Activated T-cell treated with anti-CD3 and anti-CD28 coated beads, Interleukin-2, amount 50 U/mL, for 72 hours (primary cell): ENCODE data around the gene DNLZ. TPM values are rescaled to one million over a fixed set of nuclear protein-coding genes. Genes with fewer than 3 reads are reported as not detected.

Experiments used
- ATAC-seq, 2 donors: fragments of 150-1000 bp; cut with Tn5 transposase; replicated peaks in 1 of 2; 2 replicates each; pipeline ENCODE4 v1.10.0; 2021; ENCODE audit warnings: moderate library complexity in 2 of 2, mild to moderate bottlenecking in 1 of 2
- DNase-seq, 2 donors: peaks; one replicate each; pipeline ENCODE4 v3.0.0; 2021 to 2022; ENCODE audit warnings: mixed read lengths in 1 of 2
- H3K27ac Mint-ChIP-seq: one replicate; pipeline ENCODE4 v1.8.0; 2022; ENCODE audit warnings: mild to moderate bottlenecking, moderate library complexity, mixed read lengths
- H3K27me3 Mint-ChIP-seq: one replicate; pipeline ENCODE4 v1.8.0; 2022; ENCODE audit warnings: low read depth, mixed read lengths
- H3K36me3 Mint-ChIP-seq, 2 donors: one replicate each; pipeline ENCODE4 v1.8.0; 2022; ENCODE audit warnings: mixed read lengths in 2 of 2, mild to moderate bottlenecking in 1 of 2; ENCODE audit not compliant: insufficient read depth in 2 of 2
- H3K4me1 Mint-ChIP-seq: one replicate; pipeline ENCODE4 v1.8.0; 2022; ENCODE audit warnings: low read depth, mixed read lengths
- H3K4me3 Mint-ChIP-seq, 2 donors: one replicate each; pipeline ENCODE4 v1.8.0; 2022; ENCODE audit warnings: mild to moderate bottlenecking in 2 of 2, mixed read lengths in 2 of 2, moderate library complexity in 2 of 2
- H3K9me3 Mint-ChIP-seq, 2 donors: one replicate each; pipeline ENCODE4 v1.8.0; 2022; ENCODE audit warnings: mixed read lengths in 2 of 2
- total RNA-seq, 2 donors: library from RNA; stranded (reverse); gene quantifications; one replicate each; pipeline ENCODE4 v1.2.3, GENCODE V29; 2022

DNLZ gene
- total RNA-seq, 2 donors from 2014 or later, result 10.8 to 14.4 TPM

- Mint-ChIP-seq H3K27me3 (no peaks in the 10 kb centered on the region), H3K36me3 (no peaks in the 10 kb centered on the region), H3K4me3 (no peak overlapping the region), H3K4me1 (no peaks in the 10 kb centered on the region), H3K27ac (no peak overlapping the region), H3K9me3 (no peaks in the 10 kb centered on the region)
- DNase-seq (no peak), ATAC-seq (no peak)
These were observed 4.0 kb upstream of the DNLZ start for GRCh38 chr9:136367296-136368145.

GRCh38 chr9:136366826-136367225 is 3.3 kb upstream of the DNLZ start:
- no peak overlapping the region for H3K4me3 Mint-ChIP-seq
- no peaks in the 10 kb centered on the region for H3K9me3 Mint-ChIP-seq
- H3K4me1 Mint-ChIP-seq, result no peaks in the 10 kb centered on the region
- DNase-seq (no peak), ATAC-seq (no peak)
- H3K27me3 Mint-ChIP-seq, result no peaks in the 10 kb centered on the region
- no peak overlapping the region for H3K27ac Mint-ChIP-seq
- no peaks in the 10 kb centered on the region for H3K36me3 Mint-ChIP-seq

- H3K27ac Mint-ChIP-seq, result no peak overlapping the region
- H3K4me3 Mint-ChIP-seq, result no peak overlapping the region
- H3K36me3 Mint-ChIP-seq, result no peaks in the 10 kb centered on the region
- DNase-seq (no peak), ATAC-seq (no peak)
- H3K9me3 Mint-ChIP-seq, result no peaks in the 10 kb centered on the region
- no peaks in the 10 kb centered on the region for H3K27me3 Mint-ChIP-seq
- H3K4me1 Mint-ChIP-seq, result no peaks in the 10 kb centered on the region
These were observed 2.3 kb upstream of the DNLZ start for GRCh38 chr9:136365775-136366222.

DNA sequence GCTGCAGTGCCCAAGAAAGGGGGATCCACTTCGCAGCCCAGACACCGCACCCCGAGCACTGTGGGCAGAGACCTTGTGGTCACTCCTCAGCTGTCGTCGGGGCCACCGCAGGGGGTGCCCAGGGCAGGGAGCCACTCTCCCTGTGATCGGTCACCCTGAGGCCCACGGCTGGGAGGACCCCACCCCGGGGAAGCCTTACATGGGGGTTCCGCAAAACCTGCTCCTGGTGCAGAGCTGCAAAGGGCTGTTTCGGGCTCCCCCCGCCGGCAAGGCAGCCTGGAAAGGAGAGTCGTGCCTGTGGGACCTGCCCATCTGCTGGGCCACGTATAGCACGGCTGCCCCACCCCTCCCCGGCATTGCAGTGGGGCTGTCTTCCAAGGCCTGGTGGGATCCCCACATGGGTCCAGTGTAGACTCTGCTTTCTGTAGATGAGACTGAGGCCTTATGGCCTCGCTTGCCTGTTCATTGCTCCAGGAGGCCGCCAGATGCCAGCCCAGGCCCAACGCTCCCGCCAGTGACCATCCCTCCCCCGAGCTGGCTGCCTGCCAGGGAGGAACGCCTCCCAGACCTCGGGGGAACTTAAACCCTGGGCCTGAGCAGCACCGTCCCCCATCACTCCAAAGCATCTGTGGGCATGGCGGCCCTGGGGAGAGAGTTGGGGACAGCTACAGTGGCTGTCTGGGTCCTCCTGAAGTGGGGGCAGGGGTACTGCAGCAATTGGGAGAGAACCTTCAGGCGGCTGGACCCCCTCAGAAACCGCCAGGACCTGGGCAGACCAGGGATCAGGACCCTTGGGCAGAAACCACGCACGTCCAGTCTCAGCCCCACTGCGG is 1.6 kb upstream of the DNLZ start:
- Mint-ChIP-seq H3K27ac (no peak overlapping the region), H3K36me3 (no peaks in the 10 kb centered on the region), H3K27me3 (no peaks in the 10 kb centered on the region), H3K4me3 (no peak overlapping the region), H3K4me1 (no peaks in the 10 kb centered on the region), H3K9me3 (no peaks in the 10 kb centered on the region)
- ATAC-seq (no peak), DNase-seq (no peak)

- H3K27ac Mint-ChIP-seq, result no peak overlapping the region
- ATAC-seq, result no peak
- H3K36me3 Mint-ChIP-seq, result no peaks in the 10 kb centered on the region
- no peaks in the 10 kb centered on the region for H3K4me1 Mint-ChIP-seq
- H3K27me3 Mint-ChIP-seq, result no peaks in the 10 kb centered on the region
- peak overlapping the region; percentile 32 to 61 for H3K4me3 Mint-ChIP-seq
- no peaks in the 10 kb centered on the region for H3K9me3 Mint-ChIP-seq
- no peak for DNase-seq
These were observed 605 bp upstream of the DNLZ start for GRCh38 chr9:136363949-136364748.

- Mint-ChIP-seq H3K4me3 (peak overlapping the region in 1 of 2 donors; percentile 84), H3K4me1 (no peaks in the 10 kb centered on the region), H3K36me3 (no peaks in the 10 kb centered on the region), H3K9me3 (no peaks in the 10 kb centered on the region), H3K27me3 (no peaks in the 10 kb centered on the region), H3K27ac (no peak overlapping the region)
- DNase-seq (no peak), ATAC-seq (no peak)
These were observed 1.1 kb downstream of the DNLZ start for GRCh38 chr9:136362450-136362784.

GRCh38 chr9:136361754-136362449 is 1.6 kb downstream of the DNLZ start:
- Mint-ChIP-seq H3K9me3 (no peaks in the 10 kb centered on the region), H3K27ac (no peak overlapping the region), H3K4me3 (no peak overlapping the region), H3K4me1 (no peaks in the 10 kb centered on the region), H3K36me3 (no peaks in the 10 kb centered on the region), H3K27me3 (no peaks in the 10 kb centered on the region)
- DNase-seq (no peak), ATAC-seq (no peak)

DNA sequence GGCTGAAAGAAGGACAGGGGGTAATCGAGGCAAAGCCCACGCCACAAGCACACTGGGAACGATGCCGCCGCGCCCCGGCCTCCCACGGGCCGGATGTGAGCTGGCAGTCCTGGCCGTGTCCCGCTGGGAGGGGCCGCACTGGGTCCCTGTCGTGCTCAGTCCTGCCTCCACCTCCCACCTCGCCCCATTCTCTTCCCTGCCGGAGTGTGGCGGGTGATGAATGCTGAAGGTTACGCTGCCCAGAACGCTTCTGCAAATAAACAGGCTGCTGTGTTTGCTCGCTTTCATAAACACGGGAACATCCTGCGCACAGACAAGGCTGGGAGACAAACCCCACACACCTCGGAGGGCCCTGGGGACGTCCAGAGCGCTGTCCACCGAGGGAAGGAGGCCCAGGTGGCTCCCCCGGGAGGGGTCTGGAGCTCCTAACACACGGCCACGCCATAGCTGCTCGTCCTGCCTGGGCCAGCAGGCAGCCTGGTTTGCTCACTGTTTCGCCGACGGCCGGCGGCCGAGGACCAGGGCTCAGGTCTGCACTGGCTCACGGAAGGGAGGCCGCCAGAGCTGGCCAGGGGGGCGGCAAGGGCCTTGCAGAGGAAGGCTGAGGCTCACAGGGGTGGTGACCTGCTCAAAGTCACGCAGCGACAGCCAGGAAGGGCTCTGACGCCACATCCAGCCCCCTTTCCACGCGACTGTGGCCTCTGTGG is 2.3 kb downstream of the DNLZ start:
- no peak overlapping the region for H3K27ac Mint-ChIP-seq
- DNase-seq, result no peak
- no peaks in the 10 kb centered on the region for H3K36me3 Mint-ChIP-seq
- no peaks in the 10 kb centered on the region for H3K4me1 Mint-ChIP-seq
- H3K4me3 Mint-ChIP-seq, result no peak overlapping the region
- no peaks in the 10 kb centered on the region for H3K9me3 Mint-ChIP-seq
- H3K27me3 Mint-ChIP-seq, result no peaks in the 10 kb centered on the region
- no peak for ATAC-seq

DNA sequence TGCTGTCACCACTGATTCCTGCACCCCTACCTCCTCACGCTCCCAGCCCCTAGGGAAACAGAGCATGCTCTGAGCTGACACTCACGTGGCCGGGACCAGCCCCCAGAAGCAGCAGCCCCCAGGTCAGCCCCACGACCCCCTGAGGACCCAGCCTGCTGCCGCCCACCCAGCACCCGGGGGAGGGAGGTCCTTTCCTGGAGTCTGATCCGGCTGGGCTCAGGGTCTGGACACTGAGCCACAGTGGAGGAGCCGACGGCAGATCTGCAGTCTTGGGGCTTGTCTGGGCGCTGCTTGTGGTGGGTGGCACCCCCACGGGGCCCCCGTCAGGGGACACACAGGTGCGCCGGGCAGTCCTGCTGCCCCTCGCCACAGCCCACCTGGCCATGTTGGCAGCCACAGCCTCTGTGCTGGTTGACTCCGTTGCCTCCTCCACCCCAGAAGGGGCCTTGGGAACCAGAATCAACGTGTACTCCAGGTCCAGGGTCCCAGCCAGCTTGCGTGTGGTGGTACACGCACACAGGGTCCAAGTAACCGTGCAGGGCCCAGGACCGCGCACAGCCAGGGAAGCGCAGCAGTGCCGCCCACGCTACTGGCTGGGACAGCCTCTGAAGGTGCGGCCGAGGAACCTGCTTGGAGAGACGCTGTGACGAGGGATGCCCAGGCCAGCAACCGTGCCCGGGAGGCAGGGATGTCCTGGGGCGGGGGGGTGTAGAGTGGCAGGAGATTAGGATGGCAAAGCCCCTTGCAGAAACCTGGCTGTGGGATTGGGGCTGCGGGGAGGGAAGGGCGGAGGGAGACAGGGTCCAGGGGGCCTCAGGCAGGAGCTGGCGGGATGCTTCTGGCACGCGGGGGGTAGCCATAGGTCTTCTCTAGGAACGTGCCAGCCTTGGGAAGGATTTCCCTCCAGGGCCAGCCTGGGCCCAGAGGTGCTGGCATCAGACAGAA is 3.5 kb downstream of the DNLZ start:
- Mint-ChIP-seq H3K27ac (no peak overlapping the region), H3K4me1 (no peaks in the 10 kb centered on the region), H3K4me3 (no peak overlapping the region), H3K36me3 (no peaks in the 10 kb centered on the region), H3K9me3 (no peaks in the 10 kb centered on the region), H3K27me3 (no peaks in the 10 kb centered on the region)
- no peak for DNase-seq
- ATAC-seq, result no peak

DNA sequence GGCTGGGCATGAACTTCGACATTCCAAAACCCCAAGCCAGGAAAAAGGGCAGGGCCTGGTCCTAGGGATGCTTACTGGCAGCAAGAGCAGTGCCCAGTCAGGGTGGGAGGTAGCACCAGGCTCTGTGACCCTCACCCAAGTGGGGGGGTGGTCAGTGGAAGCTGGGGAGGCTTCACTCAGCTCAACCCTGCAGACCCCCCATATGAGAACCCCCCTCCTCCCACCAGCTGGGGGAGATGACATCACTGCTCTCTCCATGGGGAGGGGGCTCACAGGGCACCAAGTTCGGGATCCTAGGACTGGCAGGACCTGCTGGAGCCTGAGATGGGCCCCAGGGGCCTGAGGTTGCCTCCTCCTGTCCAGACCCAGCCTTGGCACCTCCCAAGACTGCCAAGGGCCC is 4.7 kb downstream of the DNLZ start:
- no peak overlapping the region for H3K4me3 Mint-ChIP-seq
- no peaks in the 10 kb centered on the region for H3K9me3 Mint-ChIP-seq
- ATAC-seq (no peak), DNase-seq (no peak)
- H3K36me3 Mint-ChIP-seq, result no peaks in the 10 kb centered on the region
- H3K4me1 Mint-ChIP-seq, result no peaks in the 10 kb centered on the region
- no peaks in the 10 kb centered on the region for H3K27me3 Mint-ChIP-seq
- no peak overlapping the region for H3K27ac Mint-ChIP-seq

- Mint-ChIP-seq H3K4me3 (no peak overlapping the region), H3K4me1 (no peaks in the 10 kb centered on the region), H3K27me3 (no peaks in the 10 kb centered on the region), H3K36me3 (no peaks in the 10 kb centered on the region), H3K27ac (no peak overlapping the region), H3K9me3 (no peaks in the 10 kb centered on the region)
- DNase-seq (no peak), ATAC-seq (no peak)
These were observed 5.5 kb downstream of the DNLZ start for GRCh38 chr9:136358016-136358415.
